Measurements from ENCODE around the gene MIS12.

DNA sequence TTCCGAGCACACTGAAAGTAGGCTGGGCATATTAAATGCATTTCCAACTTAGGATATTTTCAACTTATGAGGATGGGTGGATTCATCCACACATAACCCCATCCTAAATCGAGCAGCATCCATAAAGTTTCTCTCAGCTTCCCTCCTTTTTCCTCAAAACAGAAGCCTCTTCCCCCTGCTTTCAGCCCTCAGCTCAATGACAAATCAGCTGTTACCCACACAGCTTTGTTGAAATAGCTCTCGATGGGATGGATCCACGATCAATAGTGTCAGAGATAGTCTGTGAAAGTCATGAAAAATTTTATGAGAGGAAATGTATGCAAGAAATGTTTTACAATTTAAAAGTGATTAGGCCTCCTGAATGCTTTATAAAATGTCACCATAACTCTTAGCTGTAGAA, 20.1 kb upstream of the MIS12 start:
- TF ChIP-seq, protein P1, sequence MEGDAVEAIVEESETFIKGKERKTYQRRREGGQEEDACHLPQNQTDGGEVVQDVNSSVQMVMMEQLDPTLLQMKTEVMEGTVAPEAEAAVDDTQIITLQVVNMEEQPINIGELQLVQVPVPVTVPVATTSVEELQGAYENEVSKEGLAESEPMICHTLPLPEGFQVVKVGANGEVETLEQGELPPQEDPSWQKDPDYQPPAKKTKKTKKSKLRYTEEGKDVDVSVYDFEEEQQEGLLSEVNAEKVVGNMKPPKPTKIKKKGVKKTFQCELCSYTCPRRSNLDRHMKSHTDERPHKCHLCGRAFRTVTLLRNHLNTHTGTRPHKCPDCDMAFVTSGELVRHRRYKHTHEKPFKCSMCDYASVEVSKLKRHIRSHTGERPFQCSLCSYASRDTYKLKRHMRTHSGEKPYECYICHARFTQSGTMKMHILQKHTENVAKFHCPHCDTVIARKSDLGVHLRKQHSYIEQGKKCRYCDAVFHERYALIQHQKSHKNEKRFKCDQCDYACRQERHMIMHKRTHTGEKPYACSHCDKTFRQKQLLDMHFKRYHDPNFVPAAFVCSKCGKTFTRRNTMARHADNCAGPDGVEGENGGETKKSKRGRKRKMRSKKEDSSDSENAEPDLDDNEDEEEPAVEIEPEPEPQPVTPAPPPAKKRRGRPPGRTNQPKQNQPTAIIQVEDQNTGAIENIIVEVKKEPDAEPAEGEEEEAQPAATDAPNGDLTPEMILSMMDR (conservative IDR thresholded peaks at IDR 0.05 in 1 of 2, IDR thresholded peaks at IDR 0.05 in 1 of 2; ENCODE audit: low read depth in 1 of 2, low read length in 2 of 2) = no peak
- TF ChIP-seq EZH2 (IDR thresholded peaks at IDR 0.05; ENCODE audit: low read length, missing control alignments) = no peak

Measured in fibroblast of lung (primary cell).